Fibroblast of mammary gland (primary cell): Measurements from ENCODE around the gene HS1BP3.
A peak's percentile ranks its signal among the peaks of the same experiment; 100 is the strongest.

Source experiments
- DNase-seq: peaks from one replicate; pipeline ENCODE4 v3.0.0-alpha.2; 2010; ENCODE audit warnings: low read depth
- H3K4me3 ChIP-seq: 2 replicates; pipeline ENCODE4 v1.5.1; 2011; ENCODE audit warnings: low read depth, mild to moderate bottlenecking, low read length, moderate library complexity; ENCODE audit not compliant: control insufficient read depth
- CTCF ChIP-seq: conservative IDR thresholded peaks from 2 replicates; pipeline ENCODE4 v1.5.1; 2011; ENCODE audit warnings: low read depth, low read length, inconsistent platforms; ENCODE audit not compliant: control insufficient read depth, insufficient read depth

Gene HS1BP3, protein sequence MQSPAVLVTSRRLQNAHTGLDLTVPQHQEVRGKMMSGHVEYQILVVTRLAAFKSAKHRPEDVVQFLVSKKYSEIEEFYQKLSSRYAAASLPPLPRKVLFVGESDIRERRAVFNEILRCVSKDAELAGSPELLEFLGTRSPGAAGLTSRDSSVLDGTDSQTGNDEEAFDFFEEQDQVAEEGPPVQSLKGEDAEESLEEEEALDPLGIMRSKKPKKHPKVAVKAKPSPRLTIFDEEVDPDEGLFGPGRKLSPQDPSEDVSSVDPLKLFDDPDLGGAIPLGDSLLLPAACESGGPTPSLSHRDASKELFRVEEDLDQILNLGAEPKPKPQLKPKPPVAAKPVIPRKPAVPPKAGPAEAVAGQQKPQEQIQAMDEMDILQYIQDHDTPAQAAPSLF

DNA sequence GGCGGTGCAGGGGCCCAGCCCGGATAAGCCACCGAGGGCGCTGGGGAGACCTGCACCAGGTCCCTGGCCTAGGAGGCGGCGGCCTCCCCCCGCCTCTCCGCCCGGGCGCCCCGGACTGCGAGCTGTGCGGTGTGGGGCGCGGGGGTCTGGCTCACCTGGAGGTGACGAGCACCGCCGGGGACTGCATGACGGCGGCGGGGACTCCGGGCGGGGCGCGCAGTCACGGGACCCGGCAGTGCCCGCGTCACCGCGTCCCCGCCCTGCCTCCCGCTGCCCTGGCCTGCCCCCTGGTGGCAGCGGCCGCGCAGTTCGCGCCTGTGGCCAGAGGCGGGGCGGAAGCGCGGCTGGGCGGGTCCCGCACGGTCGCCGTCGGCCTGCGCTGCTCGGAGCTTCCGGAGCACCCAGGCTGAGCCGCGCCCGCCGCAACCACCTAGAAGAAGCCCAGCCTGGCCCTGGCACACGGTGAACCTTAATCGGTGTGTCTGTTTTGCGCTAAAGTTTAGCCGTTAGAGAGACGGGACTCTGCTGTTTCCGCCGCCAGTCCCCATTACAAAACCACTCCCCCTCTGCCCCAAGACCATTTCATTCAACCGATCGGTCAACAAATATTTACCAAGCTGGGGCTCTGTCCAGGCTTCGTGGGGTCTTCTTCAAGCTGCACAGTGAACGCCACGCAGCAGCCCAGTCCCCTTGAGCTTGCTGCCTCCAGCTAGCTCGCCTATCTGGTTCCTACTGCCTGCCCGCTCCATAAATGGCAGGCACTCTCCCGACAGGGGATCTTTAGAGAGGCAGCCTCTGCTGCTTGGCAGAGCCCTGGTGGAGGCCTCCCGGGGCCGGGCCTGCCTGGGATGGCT lies at the start of gene HS1BP3:
TSS of gene HS1BP3 (minus strand) at position 222 of the 854 bp plus-strand sequence. CDS start at position 187, 35 bp downstream.
- peak; percentile 66 for DNase-seq
- H3K4me3 ChIP-seq: peak within 1 kb of the TSS; percentile 95
- no peak for TF ChIP-seq CTCF

- no peak overlapping the region for H3K4me3 ChIP-seq
- TF ChIP-seq CTCF: no peak
- DNase-seq: no peak
These were observed 48.2 kb upstream of the HS1BP3 start for GRCh38 chr2:20698916-20699613.

DNA sequence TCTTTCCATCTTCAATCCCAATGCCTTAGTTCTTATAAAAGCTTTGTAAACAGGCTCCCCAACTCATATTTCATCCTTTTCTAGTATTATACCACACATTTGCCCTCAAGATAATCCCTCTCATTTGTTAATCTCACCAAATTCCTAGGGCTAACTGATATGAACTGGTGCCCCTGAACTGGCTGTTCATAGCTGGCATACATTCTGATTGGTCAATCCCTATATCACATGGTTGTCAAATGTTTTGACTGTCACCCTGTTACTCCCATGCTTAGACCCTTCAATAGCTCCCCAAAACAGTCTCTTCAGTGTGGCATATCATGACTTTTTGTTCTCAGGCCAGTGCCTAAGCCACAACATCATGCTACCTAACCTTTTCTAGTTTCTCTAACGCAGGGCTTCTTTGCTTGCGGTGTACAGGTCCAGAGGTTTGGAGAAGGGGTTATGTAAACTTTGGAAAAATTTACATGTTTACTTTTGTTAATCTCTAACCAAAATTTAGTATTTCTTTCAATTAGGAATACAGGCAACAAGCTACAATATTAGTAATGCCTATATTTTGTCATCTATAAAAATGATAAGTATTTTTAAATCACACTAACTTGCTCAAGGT lies 46.5 kb upstream of the HS1BP3 start:
- DNase-seq: no peak

DNA sequence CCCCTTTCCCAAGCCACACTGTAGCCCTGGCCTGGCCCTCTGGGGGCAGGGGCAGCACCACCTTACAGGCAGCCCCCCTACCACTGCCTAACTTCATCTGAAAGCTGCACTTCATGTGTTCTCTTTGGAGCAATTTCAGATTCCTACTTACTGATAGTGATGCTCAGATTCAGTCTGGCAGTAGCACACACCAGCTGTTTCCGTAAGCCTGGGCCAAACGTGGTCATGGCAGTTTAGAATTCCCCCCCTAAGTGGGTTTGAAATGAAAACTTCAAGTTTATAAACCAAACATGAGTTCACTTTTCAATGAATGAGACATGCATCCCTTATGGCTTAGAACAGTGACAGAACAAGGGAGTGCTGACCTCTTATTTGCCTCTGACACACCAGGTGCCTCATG lies 45.5 kb upstream of the HS1BP3 start:
- H3K4me3 ChIP-seq: no peak overlapping the region
- no peak for DNase-seq
- TF ChIP-seq CTCF: no peak

More for the DNA sequence above, 46.5 kb upstream of the HS1BP3 start:
- TF ChIP-seq CTCF: no peak
- H3K4me3 ChIP-seq: no peak overlapping the region

GRCh38 chr2:20693317-20693716 lies 42.4 kb upstream of the HS1BP3 start:
- TF ChIP-seq CTCF: no peak
- no peak overlapping the region for H3K4me3 ChIP-seq
- no peak for DNase-seq

DNA sequence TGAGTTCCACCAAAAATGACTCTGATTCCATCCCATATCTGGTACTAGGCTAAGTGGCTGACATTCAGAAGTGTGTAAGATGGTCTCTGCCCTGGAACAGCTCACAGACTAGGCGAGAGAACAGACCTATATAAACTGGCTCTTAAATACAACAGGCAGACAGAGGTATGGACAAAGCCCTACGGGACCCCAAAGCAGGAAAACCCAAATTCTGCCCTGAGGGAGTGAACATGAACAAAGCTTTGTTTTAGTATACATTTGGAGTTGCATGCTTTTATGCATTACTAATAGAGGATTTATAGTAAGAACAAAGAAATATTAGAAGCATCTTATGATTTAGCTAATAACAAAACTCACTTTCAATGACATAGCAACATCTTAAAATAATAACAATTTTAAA lies 41.2 kb upstream of the HS1BP3 start:
- H3K4me3 ChIP-seq: no peak overlapping the region
- no peak for TF ChIP-seq CTCF
- no peak for DNase-seq
